Body of pancreas (tissue), 4 donors: ENCODE results near the gene MSANTD4. TPM values are rescaled to one million over a fixed set of nuclear protein-coding genes. Genes with fewer than 3 reads are reported as not detected.

Experiments
- ATAC-seq: fragments of 150-250 bp; one replicate; pipeline ENCODE4 v1.9.1; 2016
- DNase-seq, 4 donors: peaks; one replicate each; pipeline ENCODE4 v3.0.0-alpha.2; 2019
- H3K27ac ChIP-seq, 4 donors: fragments of 200-600 bp; sonication (generic); 1 replicate in 3 of 4; 2 replicates in 1 of 4; pipeline versions ENCODE4 v1.5.1 to v1.6.1; 2016 to 2019; ENCODE audit warnings: mild to moderate bottlenecking in 1 of 4, mixed read lengths in 1 of 4, moderate library complexity in 1 of 4
- H3K27me3 ChIP-seq, 2 donors: fragments of 200-600 bp; sonication (generic); one replicate each; pipeline ENCODE4 v1.6.0; 2016; ENCODE audit warnings: mild to moderate bottlenecking in 1 of 2
- H3K36me3 ChIP-seq, 2 donors: fragments of 200-600 bp; sonication (generic); replicated peaks in 1 of 2; 2 replicates each; pipeline ENCODE4 v1.5.1; 2016; ENCODE audit warnings: low read depth in 2 of 2; ENCODE audit not compliant: insufficient read depth in 1 of 2
- H3K4me1 ChIP-seq: fragments of 200-600 bp; sonication (generic); one replicate; pipeline ENCODE4 v1.6.0; 2016
- H3K4me3 ChIP-seq, 2 donors: fragments of 200-600 bp; sonication (generic); 1 replicate in 1 of 2; 2 replicates in 1 of 2; pipeline ENCODE4 v1.5.1; 2016 to 2019
- H3K9me3 ChIP-seq, 3 donors: fragments of 200-600 bp; sonication (generic); 1 replicate in 2 of 3; 2 replicates in 1 of 3; pipeline ENCODE4 v1.5.1; 2016
- POLR2A ChIP-seq, 3 donors: fragments of 450-650 bp; IDR thresholded peaks; one replicate each; pipeline ENCODE4 v1.6.1; 2016; ENCODE audit warnings: antibody characterized with exemption in 3 of 3, mild to moderate bottlenecking in 2 of 3
- WGBS, 2 donors: methylation state at CpG; one replicate each; pipeline ENCODE4 v1.1.5; 2017; 5-methylcytosine and 5-hydroxymethylcytosine counted together
- intact Hi-C: fragments of 100-400 bp; cut with DNase I; formaldehyde crosslinking; loops from one replicate; pipeline ENCODE4 v1.15.1; 2023
- total RNA-seq, 2 donors: library from RNA; depleted of rRNA; stranded (reverse); fragments of >200 nt; gene quantifications; one replicate each; pipeline ENCODE4 v1.1.0, GENCODE V29; 2016
- TF ChIP-seq, protein P1 (sequence below), 7 experiments: fragments of 450-650 bp in 4 of 7; fragments of 200-600 bp in 3 of 7; sonication (generic) in 3 of 7; IDR thresholded peaks; one replicate each; pipeline ENCODE4 v1.5.1; 2016 to 2019; ENCODE audit warnings: antibody characterized with exemption in 7 of 7

The MSANTD4 gene
- total RNA-seq, 2 donors from 2014 or later = 4.9 to 19.5 TPM

DNA sequence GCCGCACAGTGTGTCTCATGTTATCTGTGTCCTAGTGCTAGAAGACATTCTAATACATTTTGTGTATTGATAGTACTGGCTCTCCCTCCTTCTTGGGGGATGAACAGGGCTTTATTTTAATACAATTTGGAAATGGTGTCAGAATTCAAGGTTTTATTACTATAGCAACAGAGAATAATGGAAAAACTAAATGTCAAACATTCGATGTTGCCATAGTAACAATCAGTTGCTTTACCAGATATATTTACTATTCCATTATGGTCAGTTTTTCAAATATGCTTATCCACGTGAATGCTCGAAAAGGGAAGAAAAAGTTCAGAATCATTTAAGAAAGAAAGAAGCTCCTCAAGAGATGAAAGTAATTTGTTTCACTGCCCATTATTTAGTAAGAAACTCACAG lies 8.6 kb upstream of the MSANTD4 start:
- intact Hi-C loops = no loop called here
- H3K4me1 ChIP-seq = peaks cover 23% of the 10 kb centered on the region
- no peaks in the 10 kb centered on the region for H3K27me3 ChIP-seq
- ATAC-seq = peak; percentile 88
- H3K27ac ChIP-seq = peak overlapping the region in 2 of 4 donors; percentile 14 to 42
- TF ChIP-seq, protein P1, sequence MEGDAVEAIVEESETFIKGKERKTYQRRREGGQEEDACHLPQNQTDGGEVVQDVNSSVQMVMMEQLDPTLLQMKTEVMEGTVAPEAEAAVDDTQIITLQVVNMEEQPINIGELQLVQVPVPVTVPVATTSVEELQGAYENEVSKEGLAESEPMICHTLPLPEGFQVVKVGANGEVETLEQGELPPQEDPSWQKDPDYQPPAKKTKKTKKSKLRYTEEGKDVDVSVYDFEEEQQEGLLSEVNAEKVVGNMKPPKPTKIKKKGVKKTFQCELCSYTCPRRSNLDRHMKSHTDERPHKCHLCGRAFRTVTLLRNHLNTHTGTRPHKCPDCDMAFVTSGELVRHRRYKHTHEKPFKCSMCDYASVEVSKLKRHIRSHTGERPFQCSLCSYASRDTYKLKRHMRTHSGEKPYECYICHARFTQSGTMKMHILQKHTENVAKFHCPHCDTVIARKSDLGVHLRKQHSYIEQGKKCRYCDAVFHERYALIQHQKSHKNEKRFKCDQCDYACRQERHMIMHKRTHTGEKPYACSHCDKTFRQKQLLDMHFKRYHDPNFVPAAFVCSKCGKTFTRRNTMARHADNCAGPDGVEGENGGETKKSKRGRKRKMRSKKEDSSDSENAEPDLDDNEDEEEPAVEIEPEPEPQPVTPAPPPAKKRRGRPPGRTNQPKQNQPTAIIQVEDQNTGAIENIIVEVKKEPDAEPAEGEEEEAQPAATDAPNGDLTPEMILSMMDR (IDR thresholded peaks at IDR 0.05) = no peak
- TF ChIP-seq POLR2A (IDR thresholded peaks at IDR 0.05) = no peak
- DNase-seq = no peak
- H3K9me3 ChIP-seq = no peaks in the 10 kb centered on the region
- no peaks in the 10 kb centered on the region for H3K36me3 ChIP-seq
- H3K4me3 ChIP-seq = no peak overlapping the region
- WGBS, 2 donors = 21 to 27% methylated on average over 4 of the region's 4 CpGs

- ATAC-seq (no peak), DNase-seq (no peak)
- Histone ChIP-seq H3K4me3 (peak overlapping the region; percentile 34 to 76), H3K9me3 (no peaks in the 10 kb centered on the region), H3K4me1 (peaks cover 33% of the 10 kb centered on the region), H3K27ac (peak overlapping the region in 3 of 4 donors; percentile 59 to 85 (median 78)), H3K36me3 (no peaks in the 10 kb centered on the region), H3K27me3 (no peaks in the 10 kb centered on the region)
- intact Hi-C loops = no loop called here
- TF ChIP-seq, protein P1 (IDR thresholded peaks at IDR 0.05) = no peak
- no peak for TF ChIP-seq POLR2A (IDR thresholded peaks at IDR 0.05)
- 78 to 86% methylated on average over 7 of the region's 7 CpGs for WGBS, 2 donors
These were observed 795 bp upstream of the MSANTD4 start for GRCh38 chr11:106022795-106023275.

DNA sequence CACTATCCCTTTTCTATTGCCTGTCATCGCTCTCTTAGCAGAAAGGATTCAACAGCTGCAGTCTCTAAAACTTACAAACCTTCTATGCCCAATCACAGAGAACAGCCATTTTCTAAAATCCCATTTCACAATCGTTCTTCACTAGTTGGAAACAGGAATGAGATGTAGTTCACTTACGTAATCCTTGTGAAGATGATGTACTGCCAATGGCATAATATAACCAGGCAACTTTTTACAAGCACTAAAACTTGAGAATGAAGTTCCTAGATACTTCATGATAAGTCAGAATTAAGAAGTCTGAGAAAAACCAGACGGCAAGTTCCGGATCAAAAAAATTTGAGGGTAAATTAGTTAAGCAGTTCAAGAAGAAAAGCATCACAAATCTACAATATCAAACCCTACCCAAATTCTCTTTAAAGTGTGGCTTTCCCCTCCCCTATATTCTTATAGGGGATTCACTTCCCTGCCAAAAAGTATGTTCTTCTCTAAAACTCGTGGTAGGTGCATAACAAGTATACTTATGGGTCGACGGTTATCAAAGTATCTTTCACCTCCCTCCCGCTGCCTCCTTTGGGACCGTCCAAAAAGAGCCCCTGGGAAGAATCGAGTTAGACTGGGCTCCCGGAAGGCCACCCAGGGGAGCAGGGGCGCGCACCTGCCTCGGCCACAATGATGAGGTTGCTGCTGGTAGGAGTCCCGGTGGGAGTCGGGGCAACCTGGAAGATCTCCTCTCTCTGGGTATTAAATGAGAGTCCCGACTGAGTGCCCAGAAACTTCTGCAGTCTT lies 666 bp downstream of the MSANTD4 start:
- no peak for DNase-seq
- H3K27ac ChIP-seq = peak overlapping the region; percentile 33 to 85 (median 67)
- peak; percentile 1 for ATAC-seq
- peak overlapping the region; percentile 76 to 94 for H3K4me3 ChIP-seq
- H3K9me3 ChIP-seq = no peaks in the 10 kb centered on the region
- intact Hi-C loops = no loop called here
- TF ChIP-seq POLR2A (IDR thresholded peaks at IDR 0.05) = no peak
- TF ChIP-seq, protein P1 (IDR thresholded peaks at IDR 0.05) = no peak
- H3K27me3 ChIP-seq = no peaks in the 10 kb centered on the region
- H3K4me1 ChIP-seq = peaks cover 36% of the 10 kb centered on the region
- no peaks in the 10 kb centered on the region for H3K36me3 ChIP-seq
- WGBS, 2 donors = 16 to 23% methylated on average over 13 to 18 of the region's 18 CpGs

DNA sequence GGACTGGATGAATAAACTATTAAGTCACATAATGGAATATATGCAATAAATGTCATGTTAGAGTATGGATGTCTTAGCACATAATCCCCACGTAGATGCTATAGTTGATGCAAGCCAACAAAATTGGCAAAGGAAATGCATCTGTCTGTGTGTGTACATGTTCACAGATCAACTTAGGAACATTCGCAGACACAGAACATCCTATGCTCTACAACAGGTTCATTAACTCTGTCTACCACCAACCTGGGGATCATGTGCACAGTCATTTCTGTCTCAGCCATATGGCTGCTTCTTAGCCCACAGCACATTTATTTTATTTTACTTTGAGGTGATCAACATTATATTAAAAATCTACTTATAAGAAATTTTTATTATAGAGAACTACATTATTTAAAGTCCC lies 4.9 kb downstream of the MSANTD4 start:
- DNase-seq (no peak), ATAC-seq (no peak)
- H3K27ac ChIP-seq = no peak overlapping the region
- H3K36me3 ChIP-seq = no peaks in the 10 kb centered on the region
- no peaks in the 10 kb centered on the region for H3K9me3 ChIP-seq
- H3K4me3 ChIP-seq = no peak overlapping the region
- H3K27me3 ChIP-seq = no peaks in the 10 kb centered on the region
- TF ChIP-seq POLR2A (IDR thresholded peaks at IDR 0.05) = no peak
- TF ChIP-seq, protein P1 (IDR thresholded peaks at IDR 0.05) = no peak
- peaks cover 61% of the 10 kb centered on the region for H3K4me1 ChIP-seq
- intact Hi-C loops = no loop called here
- 84 to 91% methylated on average over 2 of the region's 2 CpGs for WGBS, 2 donors
